GM21381 (cell line): ENCODE measurements around the gene CASKIN1.
"Not testable (repeated sequence)": the region's sequence is repeated elsewhere in the genome, so short reads cannot be mapped to it uniquely, and the experiment has no call there.

Experiments
- ATAC-seq: cut with Tn5 transposase; IDR thresholded peaks from one replicate; pipeline ENCODE4 v1.9.1; 2021; ENCODE audit warnings: mild to moderate bottlenecking, moderate library complexity; ENCODE audit not compliant: unreplicated experiment

CASKIN1 gene

GRCh38 chr16:2142942-2143877, 53.2 kb downstream of the CASKIN1 start:
- no peak for ATAC-seq

- ATAC-seq, result peak; percentile 61
Observed at GRCh38 chr16:2135770-2136490, 60.5 kb downstream of the CASKIN1 start, which contains the start of gene PKD1. Gene PKD1, minus strand, starts transcription at chr16:2135898. Its CDS starts 209 bp downstream, at chr16:2135689.

GRCh38 chr16:2135071-2135470, 61.3 kb downstream of the CASKIN1 start:
- ATAC-seq, result not testable (repeated sequence)

- ATAC-seq, result not testable (repeated sequence)
Observed at GRCh38 chr16:2133797-2134196, 62.6 kb downstream of the CASKIN1 start.

- not testable (repeated sequence) for ATAC-seq
Observed at GRCh38 chr16:2129890-2130447, 66.4 kb downstream of the CASKIN1 start.

GRCh38 chr16:2129251-2129650, 67.2 kb downstream of the CASKIN1 start:
- not testable (repeated sequence) for ATAC-seq

- ATAC-seq, result not testable (repeated sequence)
Observed at GRCh38 chr16:2127630-2128280, 68.7 kb downstream of the CASKIN1 start.
